ENCODE data around the gene RAPGEF5. TPM values are rescaled to one million over a fixed set of nuclear protein-coding genes. Genes with fewer than 3 reads are reported as not detected.
A peak's percentile ranks its signal among the peaks of the same experiment; 100 is the strongest.

The RAPGEF5 gene
- total and polyA plus RNA-seq, 4 donors = 16.1 to 308 (median 61.4) TPM

GRCh38 chr7:22296916-22297315 is 60.0 kb downstream of the RAPGEF5 start:
- Histone ChIP-seq H3K27ac (ENCODE audit: low read depth in 1 of 2, low read length in 1 of 2) (peak overlapping the region in 1 of 2 donors; percentile 38), H3K27me3 (ENCODE audit: control insufficient read depth in 3 of 3, insufficient read depth in 3 of 3, low read length in 2 of 3) (no peaks in the 10 kb centered on the region), H3K4me3 (no peak overlapping the region), H3K36me3 (ENCODE audit: control insufficient read depth in 4 of 4, insufficient read depth in 4 of 4, low read length in 4 of 4) (no peaks in the 10 kb centered on the region), H3K9me3 (ENCODE audit: control insufficient read depth in 4 of 4, insufficient read depth in 3 of 4, low read length in 3 of 4) (no peaks in the 10 kb centered on the region), H3K9ac (ENCODE audit: insufficient read depth in 1 of 2, low read length in 2 of 2) (no peak overlapping the region), H3K4me1 (ENCODE audit: control insufficient read depth in 5 of 5, insufficient read depth in 5 of 5, low read length in 5 of 5) (peaks cover 0 to 10% (median 0%) of the 10 kb centered on the region in 5 donors)
- DNase-seq (no peak), ATAC-seq (ENCODE audit: insufficient read depth, low FRiP score) (no peak)
- no peak for TF ChIP-seq CTCF (IDR thresholded peaks at IDR 0.05; ENCODE audit: control extremely low read depth, extremely low read depth)

- peak; percentile 7 for ATAC-seq (ENCODE audit: insufficient read depth, low FRiP score)
- H3K27ac ChIP-seq (ENCODE audit: low read depth in 1 of 2, low read length in 1 of 2) = no peak overlapping the region
- TF ChIP-seq CTCF (IDR thresholded peaks at IDR 0.05; ENCODE audit: control extremely low read depth, extremely low read depth) = no peak
Measured at GRCh38 chr7:22296265-22296566, 60.7 kb downstream of the RAPGEF5 start.

GRCh38 chr7:22295402-22296264 is 61.3 kb downstream of the RAPGEF5 start:
- H3K27me3 ChIP-seq (ENCODE audit: control insufficient read depth in 3 of 3, insufficient read depth in 3 of 3, low read length in 2 of 3) = no peaks in the 10 kb centered on the region
- no peaks in the 10 kb centered on the region for H3K9me3 ChIP-seq (ENCODE audit: control insufficient read depth in 4 of 4, insufficient read depth in 3 of 4, low read length in 3 of 4)
- ATAC-seq (ENCODE audit: insufficient read depth, low FRiP score) (peak; percentile 27), DNase-seq (peak in 1 of 3 donors; percentile 21)
- H3K36me3 ChIP-seq (ENCODE audit: control insufficient read depth in 4 of 4, insufficient read depth in 4 of 4, low read length in 4 of 4) = no peaks in the 10 kb centered on the region
- peaks cover 0 to 10% (median 0%) of the 10 kb centered on the region in 5 donors for H3K4me1 ChIP-seq (ENCODE audit: control insufficient read depth in 5 of 5, insufficient read depth in 5 of 5, low read length in 5 of 5)
- H3K9ac ChIP-seq (ENCODE audit: insufficient read depth in 1 of 2, low read length in 2 of 2) = no peak overlapping the region
- no peak overlapping the region for H3K4me3 ChIP-seq
- 43 to 73% methylated on average over 4 of the region's 4 CpGs for WGBS, 2 donors
- H3K27ac ChIP-seq (ENCODE audit: low read depth in 1 of 2, low read length in 1 of 2) = no peak overlapping the region
- TF ChIP-seq CTCF (IDR thresholded peaks at IDR 0.05; ENCODE audit: control extremely low read depth, extremely low read depth) = peak; percentile 16

More at GRCh38 chr7:22296265-22296566, 60.7 kb downstream of the RAPGEF5 start:
- no peak for DNase-seq
- no peaks in the 10 kb centered on the region for H3K36me3 ChIP-seq (ENCODE audit: control insufficient read depth in 4 of 4, insufficient read depth in 4 of 4, low read length in 4 of 4)
- peaks cover 0 to 10% (median 0%) of the 10 kb centered on the region in 5 donors for H3K4me1 ChIP-seq (ENCODE audit: control insufficient read depth in 5 of 5, insufficient read depth in 5 of 5, low read length in 5 of 5)
- H3K9ac ChIP-seq (ENCODE audit: insufficient read depth in 1 of 2, low read length in 2 of 2) = no peak overlapping the region
- WGBS, 2 donors = 42 to 77% methylated on average over 1 of the region's 1 CpG
- no peaks in the 10 kb centered on the region for H3K9me3 ChIP-seq (ENCODE audit: control insufficient read depth in 4 of 4, insufficient read depth in 3 of 4, low read length in 3 of 4)
- no peaks in the 10 kb centered on the region for H3K27me3 ChIP-seq (ENCODE audit: control insufficient read depth in 3 of 3, insufficient read depth in 3 of 3, low read length in 2 of 3)
- H3K4me3 ChIP-seq = no peak overlapping the region

Data from lung (tissue), 12 donors.